ENCODE data around the gene HADHB. TPM values are rescaled to one million over a fixed set of nuclear protein-coding genes. Genes with fewer than 3 reads are reported as not detected.

HADHB gene
- total RNA-seq, 1 experiment from 2014 or later: 65.5 TPM

DNA sequence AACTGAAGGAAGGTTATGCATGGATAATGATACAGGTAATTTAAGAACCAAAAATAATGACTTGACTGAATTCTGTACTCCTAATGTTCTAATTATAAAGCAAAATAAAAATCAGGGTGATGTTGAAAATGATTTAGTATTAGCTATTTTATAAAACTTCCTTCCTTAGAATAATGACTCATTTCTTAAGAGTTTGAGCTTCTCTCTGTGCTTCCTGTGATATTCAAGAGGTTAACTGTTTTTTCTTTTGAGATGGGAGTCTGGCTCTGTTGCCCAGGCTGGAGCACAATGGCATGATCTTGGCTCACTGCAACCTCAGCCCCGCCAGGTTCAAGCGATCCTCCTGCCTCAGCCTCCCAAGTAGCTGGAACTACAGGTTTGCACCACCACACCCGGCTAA, 15.1 kb upstream of the HADHB start:
- BruUV-seq (replicated peaks): no TSS peak
- Histone ChIP-seq H3K79me2 (ENCODE audit: insufficient read depth, low read length) (no peaks in the 10 kb centered on the region), H3K4me2 (ENCODE audit: low read length) (no peak overlapping the region), H3K9ac (ENCODE audit: low read length) (no peak overlapping the region), H4K20me1 (ENCODE audit: insufficient read depth) (no peaks in the 10 kb centered on the region), H3K27ac (ENCODE audit: low read depth, low read length) (no peak overlapping the region), H2AFZ (ENCODE audit: low read depth, low read length, poor library complexity, severe bottlenecking) (no peak overlapping the region), H3K36me3 (ENCODE audit: control insufficient read depth in 1 of 2, insufficient read depth in 2 of 2, low read length in 2 of 2) (peaks cover 28 to 39% of the 10 kb centered on the region in 2 experiments), H3K27me3 (ENCODE audit: insufficient read depth, low read length) (no peaks in the 10 kb centered on the region), H3K4me3 (replicated peaks in 1 of 2; ENCODE audit: low read depth in 1 of 2, low read length in 2 of 2) (no peak overlapping the region), H3K9me2 (ENCODE audit: insufficient read depth) (no peaks in the 10 kb centered on the region), H3K9me3 (ENCODE audit: control insufficient read depth in 1 of 2, insufficient read depth in 1 of 2, low read depth in 1 of 2, low read length in 2 of 2) (no peaks in the 10 kb centered on the region), H3K4me1 (ENCODE audit: control insufficient read depth in 1 of 2, insufficient read depth in 2 of 2, low read length in 2 of 2) (no peaks in the 10 kb centered on the region)
- ATAC-seq: no peak
- DNase-seq (ENCODE audit: low read depth, low spot score): no peak
- ChIA-PET RAD21 (ENCODE audit: low non-redundant PET in 1 of 2, low total read pairs in 2 of 2, uncharacterized antibody in 2 of 2, unreplicated experiment in 2 of 2) (interaction anchor here in 1 of 2 experiments (1.3 kb wide), 1 partner anchor 15 kb away, joined by 3 read pairs; the partner anchor contains the start of genes HADHA and HADHB), POLR2A (no interaction called here), CTCF (no interaction called here)
- TF ChIP-seq CEBPB (IDR thresholded peaks at IDR 0.05; ENCODE audit: low read depth) (no peak), RAD21 (IDR thresholded peaks at IDR 0.05; ENCODE audit: low read depth) (no peak)
- intact Hi-C loops (cut with micrococcal nuclease): no loop called here

DNA sequence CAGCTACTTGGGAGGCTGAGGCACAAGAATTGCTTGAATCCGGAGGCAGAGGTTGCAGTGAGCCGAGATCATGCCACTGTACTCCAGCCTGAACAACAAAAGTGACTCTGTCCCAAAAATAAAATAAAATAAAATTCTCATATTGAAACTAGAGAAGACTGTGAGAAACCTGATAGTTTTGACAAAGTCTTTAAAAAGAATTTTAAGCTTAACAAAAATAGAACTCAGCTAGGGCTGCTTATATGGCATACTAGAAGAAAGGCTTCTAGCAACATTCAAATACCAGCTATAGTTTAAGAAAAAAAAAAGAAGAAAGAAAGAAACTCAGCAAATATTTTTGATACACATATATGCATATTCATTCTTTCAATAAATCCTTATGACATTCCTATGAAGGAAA, 13.9 kb upstream of the HADHB start:
- Histone ChIP-seq H3K9ac (ENCODE audit: low read length) (no peak overlapping the region), H3K4me1 (ENCODE audit: control insufficient read depth in 1 of 2, insufficient read depth in 2 of 2, low read length in 2 of 2) (no peaks in the 10 kb centered on the region), H3K9me3 (ENCODE audit: control insufficient read depth in 1 of 2, insufficient read depth in 1 of 2, low read depth in 1 of 2, low read length in 2 of 2) (no peaks in the 10 kb centered on the region), H3K4me2 (ENCODE audit: low read length) (no peak overlapping the region), H3K9me2 (ENCODE audit: insufficient read depth) (no peaks in the 10 kb centered on the region), H3K27ac (ENCODE audit: low read depth, low read length) (no peak overlapping the region), H4K20me1 (ENCODE audit: insufficient read depth) (no peaks in the 10 kb centered on the region), H3K4me3 (replicated peaks in 1 of 2; ENCODE audit: low read depth in 1 of 2, low read length in 2 of 2) (no peak overlapping the region), H3K79me2 (ENCODE audit: insufficient read depth, low read length) (no peaks in the 10 kb centered on the region), H3K36me3 (ENCODE audit: control insufficient read depth in 1 of 2, insufficient read depth in 2 of 2, low read length in 2 of 2) (peaks cover 31 to 45% of the 10 kb centered on the region in 2 experiments), H3K27me3 (ENCODE audit: insufficient read depth, low read length) (no peaks in the 10 kb centered on the region), H2AFZ (ENCODE audit: low read depth, low read length, poor library complexity, severe bottlenecking) (no peak overlapping the region)
- ATAC-seq: no peak
- TF ChIP-seq SP1 (IDR thresholded peaks at IDR 0.05; ENCODE audit: low read depth): no peak
- intact Hi-C loops (cut with micrococcal nuclease): loop anchor here (10.0 kb wide), 1 partner anchor 344 kb away; no protein-coding TSS in a partner anchor
- BruUV-seq (replicated peaks): no TSS peak
- no peak for DNase-seq (ENCODE audit: low read depth, low spot score)
- RAD21 ChIA-PET (ENCODE audit: low non-redundant PET in 1 of 2, low total read pairs in 2 of 2, uncharacterized antibody in 2 of 2, unreplicated experiment in 2 of 2): no interaction called here
- CTCF ChIA-PET: interaction anchor here (1.1 kb wide), 1 partner anchor 12 kb away, joined by 3 read pairs; no protein-coding TSS in a partner anchor
- POLR2A ChIA-PET: interaction anchor here (0.9 kb wide), 1 partner anchor 12 kb away, joined by 3 read pairs; no protein-coding TSS in a partner anchor

Data from HCT116 (cell line).